IMR-90 (cell line): Measurements from ENCODE around the gene CD300LF. TPM values are rescaled to one million over a fixed set of nuclear protein-coding genes. Genes with fewer than 3 reads are reported as not detected.

Experiments
- ATAC-seq: fragments of 200-7000 bp; cut with Tn5 transposase; 2 replicates; pipeline ENCODE4 v1.9.1; 2020; ENCODE audit warnings: low read depth, mild to moderate bottlenecking, moderate library complexity
- BruUV-seq: library from RNA; stranded (reverse); fragments of 400-500 nt; replicated peaks from 2 replicates; lab custom pipeline; 2021; lab: Mats Ljungman, UMichigan
- CTCF ChIA-PET: fragments of 300-600 bp; formaldehyde crosslinking; extraction: SDS; loops from one replicate; lab custom pipeline; 2021; ENCODE audit warnings: antibody characterized with exemption; lab: Yijun Ruan, JAX
- POLR2A ChIA-PET: fragments of 300-600 bp; sonication (Branson Sonifier 250); formaldehyde crosslinking; loops from one replicate; lab custom pipeline; 2022; ENCODE audit warnings: antibody characterized with exemption; ENCODE audit not compliant: unreplicated experiment; lab: Charles Lee
- DNase-seq: peaks from one replicate; pipeline ENCODE4 v3.0.0; 2013
- H2AFZ ChIP-seq: replicated peaks from 2 replicates; pipeline ENCODE3; 2013; ENCODE audit warnings: low read length, mild to moderate bottlenecking; ENCODE audit not compliant: poor library complexity
- H2AK5ac ChIP-seq: 2 replicates; pipeline ENCODE4 v1.6.1; 2013; ENCODE audit warnings: low read depth, low read length, inconsistent platforms
- H2AK9ac ChIP-seq: replicated peaks from 2 replicates; pipeline ENCODE3; 2013; ENCODE audit warnings: mild to moderate bottlenecking, low read depth, low read length, moderate library complexity; ENCODE audit not compliant: poor library complexity
- H2BK120ac ChIP-seq: 2 replicates; pipeline ENCODE4 v1.6.1; 2013; ENCODE audit warnings: low read depth, low read length, inconsistent platforms
- H2BK15ac ChIP-seq: 3 replicates; pipeline ENCODE4 v1.6.1; 2013; ENCODE audit warnings: low read depth, low read length, inconsistent platforms
- H2BK20ac ChIP-seq: 2 replicates; pipeline ENCODE4 v1.6.1; 2013; ENCODE audit warnings: low read depth, mild to moderate bottlenecking, inconsistent platforms, low read length, moderate library complexity
- H2BK5ac ChIP-seq: 2 replicates; pipeline ENCODE4 v1.6.1; 2013; ENCODE audit warnings: mild to moderate bottlenecking, low read depth, low read length, inconsistent platforms; ENCODE audit not compliant: poor library complexity, severe bottlenecking
- H3K14ac ChIP-seq: replicated peaks from 2 replicates; pipeline ENCODE4 v1.6.1; 2013; ENCODE audit warnings: low read depth, low read length, inconsistent platforms
- H3K18ac ChIP-seq: 2 replicates; pipeline ENCODE4 v1.6.1; 2013; ENCODE audit warnings: low read depth, low read length, control low read depth
- H3K23ac ChIP-seq: 2 replicates; pipeline ENCODE4 v1.6.1; 2013; ENCODE audit warnings: low read depth, low read length, inconsistent platforms
- H3K27ac ChIP-seq: 2 replicates; pipeline ENCODE4 v1.5.1; 2013; ENCODE audit warnings: mild to moderate bottlenecking, control low read depth, low read length; ENCODE audit not compliant: insufficient read depth
- H3K27me3 ChIP-seq: 2 replicates; pipeline ENCODE4 v1.6.1; 2013; ENCODE audit warnings: low read length; ENCODE audit not compliant: control insufficient read depth, insufficient read depth
- H3K36me3 ChIP-seq: 2 replicates; pipeline ENCODE4 v1.6.1; 2013; ENCODE audit warnings: low read length, mixed read lengths; ENCODE audit not compliant: control insufficient read depth, insufficient read depth
- H3K4ac ChIP-seq: 2 replicates; pipeline ENCODE4 v1.6.1; 2013; ENCODE audit warnings: low read depth, low read length, inconsistent platforms
- H3K4me1 ChIP-seq: 2 replicates; pipeline ENCODE4 v1.6.1; 2013; ENCODE audit warnings: low read length, mixed read lengths; ENCODE audit not compliant: control insufficient read depth, insufficient read depth
- H3K4me2 ChIP-seq: 2 replicates; pipeline ENCODE4 v1.6.1; 2013; ENCODE audit warnings: low read depth, mild to moderate bottlenecking, control low read depth, low read length, moderate library complexity
- H3K4me3 ChIP-seq: 2 replicates; pipeline ENCODE4 v1.5.1; 2013; ENCODE audit warnings: low read depth, mild to moderate bottlenecking, control low read depth, low read length, moderate library complexity; ENCODE audit not compliant: insufficient read depth
- H3K56ac ChIP-seq: 2 replicates; pipeline ENCODE4 v1.6.1; 2013; ENCODE audit warnings: low read length, inconsistent platforms; ENCODE audit not compliant: insufficient read depth; ENCODE audit errors: extremely low read depth
- H3K79me1 ChIP-seq, 2 experiments: 2 replicates each; pipeline ENCODE4 v1.6.1; 2013; ENCODE audit warnings: low read length in 2 of 2, inconsistent platforms in 1 of 2, low read depth in 1 of 2
- H3K9ac ChIP-seq: 2 replicates; pipeline ENCODE4 v1.6.1; 2013; ENCODE audit warnings: low read depth, low read length, control low read depth
- H3K9me1 ChIP-seq: 2 replicates; pipeline ENCODE4 v1.6.1; 2013; ENCODE audit warnings: low read length, inconsistent platforms; ENCODE audit not compliant: insufficient read depth
- H3K9me3 ChIP-seq: 2 replicates; pipeline ENCODE4 v1.6.1; 2013; ENCODE audit warnings: low read length; ENCODE audit not compliant: control insufficient read depth, insufficient read depth
- H4K20me1 ChIP-seq: 2 replicates; pipeline ENCODE4 v1.6.1; 2013; ENCODE audit warnings: low read length, inconsistent platforms; ENCODE audit not compliant: insufficient read depth
- H4K5ac ChIP-seq: 2 replicates; pipeline ENCODE4 v1.6.1; 2013; ENCODE audit warnings: mild to moderate bottlenecking, low read depth, low read length, control low read depth
- H4K8ac ChIP-seq, 2 experiments: 2 replicates each; pipeline ENCODE4 v1.6.1; 2013; ENCODE audit warnings: low read depth in 2 of 2, low read length in 2 of 2, control low read depth in 1 of 2, inconsistent platforms in 1 of 2
- H4K91ac ChIP-seq: 2 replicates; pipeline ENCODE4 v1.6.1; 2013; ENCODE audit warnings: low read depth, low read length, inconsistent platforms; ENCODE audit not compliant: insufficient read depth
- MAFK ChIP-seq: IDR thresholded peaks from 2 replicates; pipeline ENCODE4 v1.6.1; 2012; ENCODE audit warnings: low read depth, low read length, improper control_type of control experiment
- RFX5 ChIP-seq: IDR thresholded peaks from 2 replicates; pipeline ENCODE4 v1.8.0; 2012; ENCODE audit warnings: low read depth, mild to moderate bottlenecking, low read length, moderate library complexity
- WGBS, 2 experiments: methylation state at CpG; one replicate each; pipeline versions ENCODE4 v1.1.5 to v1.1.7; 2013; ENCODE audit warnings: missing lambda C conversion rate in 2 of 2; ENCODE audit not compliant: insufficient read length in 1 of 2; ENCODE audit errors: extremely low coverage in 2 of 2; 5-methylcytosine and 5-hydroxymethylcytosine counted together
- dilution Hi-C: fragments of 300-500 bp; cut with HindIII; formaldehyde crosslinking; loops from one replicate; pipeline ENCODE4 v1.14.3; 2018; ENCODE audit warnings: low sequenced_read_pairs; ENCODE audit not compliant: unreplicated experiment
- in situ Hi-C: fragments of 300-500 bp; cut with MboI; formaldehyde crosslinking; loops from 3 replicates; pipeline ENCODE4 v1.14.3; 2019; ENCODE audit warnings: low sequenced_read_pairs, inconsistent platforms, mixed read lengths
- intact Hi-C: fragments of 100-400 bp; cut with micrococcal nuclease; formaldehyde crosslinking; loops from 2 replicates; pipeline ENCODE4 v1.10.0; 2022
- polyA plus RNA-seq, 3 experiments: library from polyadenylated mRNA; depleted of rRNA; stranded (reverse); fragments of >200 nt; gene quantifications; 2 replicates each; pipeline ENCODE4 v1.2.3, GENCODE V29; 2012; ENCODE audit warnings: low replicate concordance in 1 of 3
- total RNA-seq: library from RNA; depleted of rRNA; stranded (reverse); fragments of >200 nt; gene quantifications from 2 replicates; pipeline ENCODE4 v1.2.3, GENCODE V29; 2012

CD300LF gene
- total and polyA plus RNA-seq, 2 of the 4 experiments (the other 2 are of a cell fraction) = not detected

DNA sequence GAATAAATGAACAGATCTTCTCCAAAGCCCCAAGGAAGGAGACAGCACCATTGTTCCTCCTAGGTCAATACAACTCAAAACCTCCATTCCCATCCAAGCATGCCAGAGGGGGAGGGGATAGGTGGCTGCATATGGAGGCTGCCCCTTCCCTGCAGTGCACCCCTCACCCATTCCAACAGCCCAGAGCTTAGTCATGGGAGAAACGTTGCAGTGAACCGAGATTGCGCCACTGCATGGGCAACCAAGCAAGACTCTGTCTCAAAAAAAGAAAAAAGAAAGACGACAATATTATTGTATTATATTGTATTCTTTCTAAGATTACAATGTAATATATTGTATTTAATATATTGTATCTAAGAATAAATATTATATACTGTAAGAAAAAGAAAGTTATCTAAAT lies 52.8 kb downstream of the CD300LF start:
- BruUV-seq = no TSS peak
- H3K18ac ChIP-seq = no peak overlapping the region
- H3K9ac ChIP-seq = no peak overlapping the region
- no peaks in the 10 kb centered on the region for H3K27me3 ChIP-seq
- no peak overlapping the region for H2AK5ac ChIP-seq
- H4K91ac ChIP-seq = no peak overlapping the region
- no peak overlapping the region for H3K14ac ChIP-seq
- H4K20me1 ChIP-seq = no peaks in the 10 kb centered on the region
- TF ChIP-seq RFX5 = no peak
- no peak for TF ChIP-seq MAFK
- no peak overlapping the region for H4K8ac ChIP-seq
- CTCF ChIA-PET = no interaction called here
- H2BK120ac ChIP-seq = no peak overlapping the region
- no peak overlapping the region for H3K4me3 ChIP-seq
- no peaks in the 10 kb centered on the region for H3K36me3 ChIP-seq
- H3K9me1 ChIP-seq = no peaks in the 10 kb centered on the region
- in situ Hi-C loops = no loop called here
- ATAC-seq = no peak
- no peak overlapping the region for H3K56ac ChIP-seq
- no peaks in the 10 kb centered on the region for H3K9me3 ChIP-seq
- no peak overlapping the region for H2BK20ac ChIP-seq
- no peaks in the 10 kb centered on the region for H3K79me1 ChIP-seq
- no peak overlapping the region for H3K23ac ChIP-seq
- no peak overlapping the region for H2AFZ ChIP-seq
- H3K27ac ChIP-seq = no peak overlapping the region
- H3K4me2 ChIP-seq = no peak overlapping the region
- H2AK9ac ChIP-seq = no peak overlapping the region
- H3K4ac ChIP-seq = no peak overlapping the region
- no peak for DNase-seq
- H3K4me1 ChIP-seq = no peaks in the 10 kb centered on the region
- no peak overlapping the region for H2BK5ac ChIP-seq
- WGBS, 2 experiments = no CpG with 5 or more reads among the region's 4 CpGs
- intact Hi-C loops = no loop called here
- no peak overlapping the region for H2BK15ac ChIP-seq
- no peak overlapping the region for H4K5ac ChIP-seq
- dilution Hi-C loops = no loop called here
- POLR2A ChIA-PET = no interaction called here
